ENCODE results near the gene SEPTIN8.

- TF ChIP-seq CTCF (IDR thresholded peaks at IDR 0.05) (no peak), POLR2AphosphoS5 (IDR thresholded peaks at IDR 0.05) (peak in 2 of 3 donors; percentile 8 to 22), POLR2A (IDR thresholded peaks at IDR 0.05) (no peak), EP300 (IDR thresholded peaks at IDR 0.05) (no peak)
These were observed at the start of gene SEPTIN8 for GRCh38 chr5:132777209-132778069.
